Osteocyte (in vitro differentiated cells): ENCODE measurements around the gene SLC35F3. TPM values are rescaled to one million over a fixed set of nuclear protein-coding genes. Genes with fewer than 3 reads are reported as not detected.

Experiments used
- DNase-seq: peaks from one replicate; pipeline ENCODE4 v3.0.0; 2021; ENCODE audit warnings: mixed read lengths; ENCODE audit not compliant: unreplicated experiment; ENCODE audit errors: extremely low spot score
- H3K27ac Mint-ChIP-seq: one replicate; pipeline ENCODE4 v1.8.0; 2021; ENCODE audit warnings: mild to moderate bottlenecking, mixed read lengths; ENCODE audit not compliant: unreplicated experiment
- H3K27me3 Mint-ChIP-seq: one replicate; pipeline ENCODE4 v1.8.0; 2021; ENCODE audit warnings: mixed read lengths; ENCODE audit not compliant: unreplicated experiment
- H3K36me3 Mint-ChIP-seq: one replicate; pipeline ENCODE4 v1.8.0; 2021; ENCODE audit warnings: mixed read lengths; ENCODE audit not compliant: unreplicated experiment
- H3K4me1 Mint-ChIP-seq: one replicate; pipeline ENCODE4 v1.8.0; 2021; ENCODE audit warnings: mixed read lengths; ENCODE audit not compliant: unreplicated experiment
- H3K4me3 Mint-ChIP-seq: one replicate; pipeline ENCODE4 v1.8.0; 2021; ENCODE audit warnings: mild to moderate bottlenecking, moderate library complexity, mixed read lengths; ENCODE audit not compliant: unreplicated experiment
- H3K9me3 Mint-ChIP-seq: one replicate; pipeline ENCODE4 v1.8.0; 2021; ENCODE audit warnings: mixed read lengths; ENCODE audit not compliant: unreplicated experiment
- total RNA-seq: library from RNA; stranded (reverse); gene quantifications from 2 replicates; pipeline ENCODE4 v1.2.1, GENCODE V29; 2021
- TF ChIP-seq, protein P1 (sequence below): fragments of 200-600 bp; sonication (generic); IDR thresholded peaks from 2 replicates; pipeline ENCODE4 v1.5.0; 2021; ENCODE audit warnings: antibody characterized with exemption, mild to moderate bottlenecking, moderate library complexity

Gene SLC35F3
- total RNA-seq, 1 donor from 2014 or later = not detected

DNA sequence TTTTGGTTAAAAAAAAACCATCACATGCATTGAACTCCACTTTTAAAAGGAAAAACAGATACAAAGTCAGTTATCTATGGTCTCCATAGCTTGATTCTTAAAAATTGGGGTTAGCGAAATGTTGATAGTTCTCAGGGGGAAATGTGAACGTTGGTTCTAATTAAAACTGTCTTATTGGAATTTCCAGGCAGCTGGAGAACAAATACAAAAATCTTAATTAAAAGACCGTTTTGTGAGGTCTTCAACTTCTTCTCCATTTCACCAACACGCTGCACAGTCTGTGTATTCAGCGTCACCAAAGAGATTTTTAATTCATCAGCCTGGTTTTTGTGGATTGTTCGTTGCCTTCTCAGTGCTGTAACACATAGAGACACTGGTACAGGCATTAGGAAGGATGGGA lies 369.5 kb downstream of the SLC35F3 start:
- H3K36me3 Mint-ChIP-seq = no peaks in the 10 kb centered on the region
- H3K4me3 Mint-ChIP-seq = no peak overlapping the region
- TF ChIP-seq, protein P1, sequence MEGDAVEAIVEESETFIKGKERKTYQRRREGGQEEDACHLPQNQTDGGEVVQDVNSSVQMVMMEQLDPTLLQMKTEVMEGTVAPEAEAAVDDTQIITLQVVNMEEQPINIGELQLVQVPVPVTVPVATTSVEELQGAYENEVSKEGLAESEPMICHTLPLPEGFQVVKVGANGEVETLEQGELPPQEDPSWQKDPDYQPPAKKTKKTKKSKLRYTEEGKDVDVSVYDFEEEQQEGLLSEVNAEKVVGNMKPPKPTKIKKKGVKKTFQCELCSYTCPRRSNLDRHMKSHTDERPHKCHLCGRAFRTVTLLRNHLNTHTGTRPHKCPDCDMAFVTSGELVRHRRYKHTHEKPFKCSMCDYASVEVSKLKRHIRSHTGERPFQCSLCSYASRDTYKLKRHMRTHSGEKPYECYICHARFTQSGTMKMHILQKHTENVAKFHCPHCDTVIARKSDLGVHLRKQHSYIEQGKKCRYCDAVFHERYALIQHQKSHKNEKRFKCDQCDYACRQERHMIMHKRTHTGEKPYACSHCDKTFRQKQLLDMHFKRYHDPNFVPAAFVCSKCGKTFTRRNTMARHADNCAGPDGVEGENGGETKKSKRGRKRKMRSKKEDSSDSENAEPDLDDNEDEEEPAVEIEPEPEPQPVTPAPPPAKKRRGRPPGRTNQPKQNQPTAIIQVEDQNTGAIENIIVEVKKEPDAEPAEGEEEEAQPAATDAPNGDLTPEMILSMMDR = no peak
- DNase-seq = no peak
- no peaks in the 10 kb centered on the region for H3K27me3 Mint-ChIP-seq
- no peaks in the 10 kb centered on the region for H3K4me1 Mint-ChIP-seq
- H3K9me3 Mint-ChIP-seq = no peaks in the 10 kb centered on the region
- no peak overlapping the region for H3K27ac Mint-ChIP-seq

GRCh38 chr1:234276151-234276788 lies 371.8 kb downstream of the SLC35F3 start:
- H3K27me3 Mint-ChIP-seq = no peaks in the 10 kb centered on the region
- no peaks in the 10 kb centered on the region for H3K9me3 Mint-ChIP-seq
- no peak for DNase-seq
- TF ChIP-seq, protein P1 = no peak
- H3K4me3 Mint-ChIP-seq = no peak overlapping the region
- H3K36me3 Mint-ChIP-seq = no peaks in the 10 kb centered on the region
- H3K27ac Mint-ChIP-seq = no peak overlapping the region
- H3K4me1 Mint-ChIP-seq = no peaks in the 10 kb centered on the region

GRCh38 chr1:234277161-234277868 lies 372.8 kb downstream of the SLC35F3 start:
- H3K9me3 Mint-ChIP-seq = no peaks in the 10 kb centered on the region
- no peak overlapping the region for H3K27ac Mint-ChIP-seq
- TF ChIP-seq, protein P1 = no peak
- DNase-seq = no peak
- no peaks in the 10 kb centered on the region for H3K36me3 Mint-ChIP-seq
- no peaks in the 10 kb centered on the region for H3K4me1 Mint-ChIP-seq
- H3K27me3 Mint-ChIP-seq = no peaks in the 10 kb centered on the region
- H3K4me3 Mint-ChIP-seq = no peak overlapping the region

DNA sequence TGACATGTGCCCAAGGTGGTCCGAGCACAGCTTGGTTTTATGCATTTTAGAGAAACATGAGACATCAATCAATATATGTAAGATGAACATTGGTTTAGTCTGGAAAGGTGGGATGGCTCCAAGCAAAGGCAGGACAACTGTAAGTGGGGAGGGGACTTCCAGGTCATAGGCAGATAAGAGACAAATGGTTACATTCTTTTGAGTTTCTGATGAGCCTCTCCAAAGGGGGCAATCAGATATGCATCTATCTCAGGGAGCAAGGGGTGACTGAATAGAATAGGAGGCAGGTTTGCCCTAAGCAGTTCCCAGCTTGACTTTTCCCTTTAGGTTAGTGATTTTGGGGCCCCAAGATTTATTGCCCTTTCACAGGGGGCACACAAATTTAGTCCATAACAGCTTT lies 374.5 kb downstream of the SLC35F3 start:
- no peak for DNase-seq
- TF ChIP-seq, protein P1 = no peak
- no peaks in the 10 kb centered on the region for H3K4me1 Mint-ChIP-seq
- no peak overlapping the region for H3K4me3 Mint-ChIP-seq
- H3K27ac Mint-ChIP-seq = no peak overlapping the region
- H3K36me3 Mint-ChIP-seq = no peaks in the 10 kb centered on the region
- no peaks in the 10 kb centered on the region for H3K9me3 Mint-ChIP-seq
- no peaks in the 10 kb centered on the region for H3K27me3 Mint-ChIP-seq

DNA sequence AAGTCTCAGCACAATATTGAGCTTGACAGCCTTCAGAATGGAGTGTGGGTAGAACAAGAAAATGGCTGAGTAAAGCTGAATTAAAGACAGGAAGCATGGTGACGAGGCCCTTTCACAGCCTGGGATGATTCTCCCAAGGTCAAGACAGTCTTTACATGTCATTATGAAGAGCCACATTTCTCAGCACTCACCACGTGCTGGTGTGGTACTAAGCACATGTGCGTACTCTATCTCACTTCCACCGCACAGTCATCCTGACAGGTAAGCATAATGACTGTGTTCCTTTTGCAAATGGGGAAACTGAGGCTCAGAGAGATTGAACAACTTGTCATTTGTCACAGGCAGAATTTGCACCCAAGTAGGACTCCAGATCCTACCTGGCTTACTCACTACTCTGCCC lies 376.0 kb downstream of the SLC35F3 start:
- Mint-ChIP-seq H3K36me3 (no peaks in the 10 kb centered on the region), H3K4me3 (no peak overlapping the region), H3K27ac (no peak overlapping the region), H3K27me3 (no peaks in the 10 kb centered on the region), H3K9me3 (no peaks in the 10 kb centered on the region), H3K4me1 (no peaks in the 10 kb centered on the region)
- TF ChIP-seq, protein P1 = no peak
- no peak for DNase-seq
